Activated naive CD4-positive, alpha-beta T cell treated with anti-CD3 and anti-CD28 coated beads for 36 hours (primary cell): ENCODE measurements around the gene R3HDM2. TPM values are rescaled to one million over a fixed set of nuclear protein-coding genes. Genes with fewer than 3 reads are reported as not detected.

Experiments
- CTCF ChIA-PET: fragments of 350-600 bp; sonication (Branson Sonifier 250); formaldehyde crosslinking; loops from one replicate; lab custom pipeline; 2021; ENCODE audit warnings: antibody characterized with exemption; lab: Charles Lee
- DNase-seq: peaks from one replicate; pipeline ENCODE4 v3.0.0-alpha.2; 2020
- H3K27ac Mint-ChIP-seq: one replicate; pipeline ENCODE4 v1.8.0; 2021; ENCODE audit warnings: mild to moderate bottlenecking, mixed read lengths
- H3K27me3 Mint-ChIP-seq: one replicate; pipeline ENCODE4 v1.8.0; 2021; ENCODE audit warnings: low read depth, mixed read lengths
- H3K36me3 Mint-ChIP-seq: one replicate; pipeline ENCODE4 v1.8.0; 2021; ENCODE audit warnings: low read depth, mixed read lengths
- H3K4me1 Mint-ChIP-seq: one replicate; pipeline ENCODE4 v1.8.0; 2021; ENCODE audit warnings: low read depth, mixed read lengths
- H3K4me3 Mint-ChIP-seq: one replicate; pipeline ENCODE4 v1.8.0; 2021; ENCODE audit warnings: mild to moderate bottlenecking, moderate library complexity, mixed read lengths
- H3K9me3 Mint-ChIP-seq: one replicate; pipeline ENCODE4 v1.8.0; 2021; ENCODE audit warnings: mixed read lengths
- intact Hi-C: fragments of 100-400 bp; cut with micrococcal nuclease; formaldehyde crosslinking; loops from one replicate; pipeline ENCODE4 v1.15.1; 2023
- total RNA-seq, 2 experiments: library from RNA; stranded (reverse); gene quantifications; one replicate each; pipeline ENCODE4 v1.2.3, GENCODE V29; 2021

The R3HDM2 gene
- total RNA-seq, 2 experiments from 2014 or later: 42.2 to 44.8 TPM

DNA sequence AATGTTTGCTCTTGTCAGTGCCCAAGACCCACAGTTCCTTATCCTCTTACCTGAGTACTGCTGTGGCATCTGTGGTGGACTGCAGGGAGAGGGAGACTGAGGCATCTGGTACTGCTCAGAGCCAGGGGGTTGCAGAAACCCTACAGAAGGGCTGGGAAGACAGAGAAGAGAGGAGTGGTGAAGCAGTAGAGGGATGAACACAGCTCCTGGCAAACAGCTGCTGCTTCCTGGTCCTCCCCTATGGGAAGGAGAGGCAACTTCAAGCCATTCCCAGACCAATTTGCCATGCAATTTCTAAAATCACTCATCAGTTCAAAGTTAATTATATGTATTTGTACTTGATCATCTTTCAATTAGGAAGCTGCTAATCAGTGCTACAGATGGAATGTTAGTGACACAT lies 164.2 kb downstream of the R3HDM2 start:
- Mint-ChIP-seq H3K4me1 (peaks cover 7% of the 10 kb centered on the region), H3K27me3 (no peaks in the 10 kb centered on the region), H3K36me3 (peaks cover 25% of the 10 kb centered on the region), H3K4me3 (no peak overlapping the region), H3K27ac (no peak overlapping the region), H3K9me3 (no peaks in the 10 kb centered on the region)
- no peak for DNase-seq
- CTCF ChIA-PET: interaction anchor here (0.9 to 9.2 kb wide), 6 partner anchors 10 to 186 kb away, joined by 4 to 135 read pairs (median 10); partner anchors contain the start of gene INHBE
- intact Hi-C loops: no loop called here

DNA sequence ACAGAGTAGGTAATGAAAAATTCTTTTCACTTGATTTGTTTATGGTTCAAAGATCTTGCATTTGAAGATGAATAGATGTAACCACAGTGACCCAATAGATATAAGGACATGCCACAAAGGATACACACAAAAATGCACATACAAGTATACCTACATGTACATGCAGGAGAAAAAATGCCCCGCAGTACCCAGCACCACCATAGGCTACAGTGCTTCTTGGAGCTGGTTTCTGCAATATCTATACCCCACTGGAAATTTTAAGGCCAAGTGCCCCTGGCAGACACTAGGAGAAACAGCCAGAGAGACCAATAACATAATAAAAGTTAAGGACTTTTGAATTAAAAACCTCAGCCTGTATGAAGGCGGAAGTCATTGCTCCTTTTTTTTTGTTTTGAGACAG lies 167.7 kb downstream of the R3HDM2 start:
- CTCF ChIA-PET: interaction anchor here (0.6 to 9.2 kb wide), 8 partner anchors 14 to 632 kb away, joined by 3 to 135 read pairs (median 6); partner anchors contain the start of genes GLI1 and INHBE
- intact Hi-C loops: loop anchor here (1.0 kb wide), 2 partner anchors 190 to 199 kb away; no protein-coding TSS in a partner anchor
- no peaks in the 10 kb centered on the region for H3K9me3 Mint-ChIP-seq
- no peak overlapping the region for H3K4me3 Mint-ChIP-seq
- peaks cover 17% of the 10 kb centered on the region for H3K36me3 Mint-ChIP-seq
- H3K27me3 Mint-ChIP-seq: no peaks in the 10 kb centered on the region
- no peak for DNase-seq
- H3K27ac Mint-ChIP-seq: no peak overlapping the region
- peaks cover 3% of the 10 kb centered on the region for H3K4me1 Mint-ChIP-seq

DNA sequence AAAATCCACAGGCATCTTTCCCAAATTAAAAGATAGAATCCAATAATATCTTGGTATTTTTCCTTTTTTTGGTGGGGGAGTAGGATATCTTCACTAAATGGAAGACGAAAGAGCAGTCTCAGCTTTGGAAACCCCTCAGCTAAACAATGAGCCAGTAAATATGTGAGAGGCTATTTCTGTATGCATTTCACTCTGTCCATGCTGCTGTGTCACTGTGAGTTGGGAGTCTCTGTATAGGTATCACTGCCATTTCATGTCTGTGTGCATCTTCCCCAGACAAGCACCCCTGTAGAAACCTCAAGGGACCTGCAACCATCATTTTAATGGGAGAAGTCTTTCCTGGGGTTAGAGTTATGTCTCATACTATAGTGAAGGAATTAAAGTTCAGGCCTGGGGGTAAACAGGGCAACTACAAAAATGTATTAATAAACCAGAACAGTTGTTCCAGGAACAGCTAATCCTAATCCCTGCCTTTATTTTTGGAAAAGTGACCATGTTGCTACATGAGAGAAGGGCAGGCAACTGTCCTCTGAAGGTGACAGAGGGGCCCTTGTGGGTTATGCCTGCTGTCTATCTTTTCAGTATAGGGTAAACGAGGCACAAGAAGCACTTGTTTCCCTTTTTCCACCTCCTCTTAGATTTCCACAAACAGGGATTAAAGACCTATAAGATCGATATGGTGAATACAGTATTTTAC lies 168.6 kb downstream of the R3HDM2 start:
- no peaks in the 10 kb centered on the region for H3K9me3 Mint-ChIP-seq
- no peaks in the 10 kb centered on the region for H3K27me3 Mint-ChIP-seq
- no peak overlapping the region for H3K27ac Mint-ChIP-seq
- no peaks in the 10 kb centered on the region for H3K4me1 Mint-ChIP-seq
- CTCF ChIA-PET: interaction anchor here (0.6 to 9.2 kb wide), 8 partner anchors 15 to 201 kb away, joined by 3 to 135 read pairs (median 8); partner anchors contain the start of genes GLI1 and INHBE
- H3K36me3 Mint-ChIP-seq: peaks cover 18% of the 10 kb centered on the region
- intact Hi-C loops: no loop called here
- no peak overlapping the region for H3K4me3 Mint-ChIP-seq
- no peak for DNase-seq

DNA sequence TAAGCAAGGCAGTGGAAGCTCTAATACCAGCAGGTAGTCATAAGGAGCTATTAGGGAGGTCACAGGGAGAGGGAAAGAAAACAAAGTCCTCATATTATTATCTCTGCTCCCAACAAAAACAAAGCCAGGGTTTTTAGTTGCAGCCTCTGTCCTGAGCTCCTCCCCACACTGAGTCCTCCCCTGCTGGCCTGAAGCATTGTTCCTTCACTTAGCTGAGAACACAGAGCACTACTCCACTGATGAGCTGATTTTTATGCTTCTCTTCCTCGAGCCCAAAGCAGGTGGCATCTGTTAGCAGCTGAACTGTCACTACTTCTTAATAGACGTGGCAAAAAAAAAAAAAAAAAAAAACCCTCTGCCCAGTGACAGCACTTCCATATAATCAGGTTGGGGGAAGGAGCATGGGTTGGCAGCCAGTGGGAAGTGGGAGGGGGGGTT lies 169.4 kb downstream of the R3HDM2 start:
- Mint-ChIP-seq H3K27me3 (no peaks in the 10 kb centered on the region), H3K36me3 (peaks cover 18% of the 10 kb centered on the region), H3K4me1 (no peaks in the 10 kb centered on the region), H3K27ac (no peak overlapping the region), H3K9me3 (no peaks in the 10 kb centered on the region), H3K4me3 (no peak overlapping the region)
- CTCF ChIA-PET: interaction anchor here (0.6 to 9.2 kb wide), 9 partner anchors 9 to 197 kb away, joined by 3 to 135 read pairs (median 9); partner anchors contain the start of genes GLI1 and INHBE
- intact Hi-C loops: no loop called here
- DNase-seq: no peak

DNA sequence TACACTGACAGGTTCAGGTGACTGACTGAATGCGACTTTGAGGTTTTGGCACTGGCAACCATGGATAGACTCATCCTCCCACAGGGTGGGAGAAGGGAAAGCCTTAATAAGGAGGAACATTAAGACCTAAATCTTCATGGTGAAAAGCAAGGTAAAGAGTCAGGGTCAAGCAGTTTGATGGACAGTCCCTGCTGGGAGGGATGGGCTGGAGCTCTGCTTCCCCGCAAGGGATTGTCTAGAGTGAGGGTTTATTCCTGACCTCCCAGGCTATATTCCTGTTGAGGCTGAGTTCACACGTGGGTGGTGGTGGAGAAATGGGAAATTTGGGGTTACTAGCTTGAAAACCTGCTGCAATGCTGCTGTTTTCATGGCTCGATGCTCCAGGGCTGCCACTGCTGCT lies 170.5 kb downstream of the R3HDM2 start:
- H3K9me3 Mint-ChIP-seq: no peaks in the 10 kb centered on the region
- no peak overlapping the region for H3K27ac Mint-ChIP-seq
- intact Hi-C loops: no loop called here
- CTCF ChIA-PET: interaction anchor here (0.6 to 9.2 kb wide), 7 partner anchors 12 to 202 kb away, joined by 3 to 135 read pairs (median 4); partner anchors contain the start of genes GLI1 and INHBE
- no peak overlapping the region for H3K4me3 Mint-ChIP-seq
- peaks cover 22% of the 10 kb centered on the region for H3K36me3 Mint-ChIP-seq
- H3K4me1 Mint-ChIP-seq: no peaks in the 10 kb centered on the region
- H3K27me3 Mint-ChIP-seq: no peaks in the 10 kb centered on the region
- no peak for DNase-seq

DNA sequence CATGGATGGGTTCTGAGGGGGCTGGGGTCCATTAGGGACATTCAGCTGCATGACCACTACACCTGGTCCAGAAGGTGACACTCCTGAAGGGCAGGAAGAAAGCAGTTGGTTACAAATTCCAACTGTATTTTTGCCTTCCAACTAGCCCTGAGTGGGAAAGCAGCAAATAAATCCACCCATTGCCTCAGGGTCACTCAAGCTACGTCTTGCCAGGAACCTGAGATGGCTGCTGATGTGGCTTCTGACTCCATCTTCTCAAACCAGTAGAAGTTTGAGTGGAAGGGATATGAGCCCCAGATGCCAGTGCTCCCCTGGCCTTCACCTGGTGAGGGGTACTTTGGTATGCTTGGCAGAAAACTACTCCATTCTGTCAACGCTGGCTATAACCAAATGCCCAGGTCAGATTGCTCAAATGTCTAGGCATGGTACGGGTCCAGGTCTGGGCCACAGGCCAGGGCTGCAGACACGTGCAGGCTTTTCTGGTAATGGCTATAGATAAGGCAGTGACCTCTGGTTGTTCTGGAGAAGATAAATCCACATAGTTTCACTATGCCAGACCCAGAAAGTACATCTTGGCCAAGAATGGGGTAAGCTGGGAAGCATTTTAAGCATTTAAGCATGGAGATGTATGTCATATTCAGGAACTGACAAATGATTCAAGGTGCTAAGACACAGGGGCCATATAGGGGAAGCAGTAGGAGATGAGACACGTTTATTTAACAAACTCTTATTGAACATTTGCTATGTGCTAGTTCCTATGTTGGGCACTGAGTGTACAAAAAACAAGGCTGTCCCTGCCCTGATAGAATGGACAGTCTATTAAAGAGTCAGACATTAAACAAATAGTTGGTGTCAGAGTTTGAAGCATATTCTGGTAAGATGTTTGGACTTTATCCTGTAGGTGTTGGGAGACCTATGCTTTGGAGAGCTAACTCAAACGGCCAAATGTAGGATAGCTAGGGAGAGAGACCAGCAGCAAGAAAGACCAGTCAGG lies 171.6 kb downstream of the R3HDM2 start:
- Mint-ChIP-seq H3K27ac (no peak overlapping the region), H3K9me3 (no peaks in the 10 kb centered on the region), H3K27me3 (no peaks in the 10 kb centered on the region), H3K36me3 (peaks cover 21% of the 10 kb centered on the region), H3K4me3 (no peak overlapping the region), H3K4me1 (no peaks in the 10 kb centered on the region)
- CTCF ChIA-PET: interaction anchor here (0.9 to 9.2 kb wide), 5 partner anchors 16 to 203 kb away, joined by 3 to 135 read pairs (median 10); partner anchors contain the start of genes GLI1 and INHBE
- no peak for DNase-seq
- intact Hi-C loops: no loop called here

DNA sequence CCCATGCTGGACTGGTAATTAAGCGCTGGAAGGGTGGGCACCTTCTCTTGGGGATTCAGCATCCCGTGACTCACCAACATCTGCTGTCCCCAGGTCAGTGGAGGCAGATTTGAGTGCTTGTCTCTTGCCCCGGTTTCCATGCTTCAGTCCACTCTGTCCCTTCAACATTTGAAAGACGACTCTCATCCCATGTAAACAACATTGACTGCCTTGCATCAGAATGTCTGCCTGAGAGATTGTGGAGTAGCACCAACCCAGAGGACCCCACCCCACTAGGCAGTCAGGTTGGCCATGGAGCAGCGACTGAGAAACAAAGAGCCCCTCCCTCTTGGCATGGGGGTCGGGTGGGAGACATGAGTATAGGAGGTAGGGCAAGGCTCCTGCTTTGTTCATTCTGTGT lies 174.9 kb downstream of the R3HDM2 start:
- no peaks in the 10 kb centered on the region for H3K27me3 Mint-ChIP-seq
- CTCF ChIA-PET: interaction anchor here (0.7 to 2.2 kb wide), 4 partner anchors 13 to 202 kb away, joined by 3 to 10 read pairs (median 4); no protein-coding TSS in a partner anchor
- no peak for DNase-seq
- H3K36me3 Mint-ChIP-seq: peaks cover 17% of the 10 kb centered on the region
- H3K27ac Mint-ChIP-seq: no peak overlapping the region
- intact Hi-C loops: no loop called here
- H3K4me3 Mint-ChIP-seq: no peak overlapping the region
- no peaks in the 10 kb centered on the region for H3K9me3 Mint-ChIP-seq
- no peaks in the 10 kb centered on the region for H3K4me1 Mint-ChIP-seq

DNA sequence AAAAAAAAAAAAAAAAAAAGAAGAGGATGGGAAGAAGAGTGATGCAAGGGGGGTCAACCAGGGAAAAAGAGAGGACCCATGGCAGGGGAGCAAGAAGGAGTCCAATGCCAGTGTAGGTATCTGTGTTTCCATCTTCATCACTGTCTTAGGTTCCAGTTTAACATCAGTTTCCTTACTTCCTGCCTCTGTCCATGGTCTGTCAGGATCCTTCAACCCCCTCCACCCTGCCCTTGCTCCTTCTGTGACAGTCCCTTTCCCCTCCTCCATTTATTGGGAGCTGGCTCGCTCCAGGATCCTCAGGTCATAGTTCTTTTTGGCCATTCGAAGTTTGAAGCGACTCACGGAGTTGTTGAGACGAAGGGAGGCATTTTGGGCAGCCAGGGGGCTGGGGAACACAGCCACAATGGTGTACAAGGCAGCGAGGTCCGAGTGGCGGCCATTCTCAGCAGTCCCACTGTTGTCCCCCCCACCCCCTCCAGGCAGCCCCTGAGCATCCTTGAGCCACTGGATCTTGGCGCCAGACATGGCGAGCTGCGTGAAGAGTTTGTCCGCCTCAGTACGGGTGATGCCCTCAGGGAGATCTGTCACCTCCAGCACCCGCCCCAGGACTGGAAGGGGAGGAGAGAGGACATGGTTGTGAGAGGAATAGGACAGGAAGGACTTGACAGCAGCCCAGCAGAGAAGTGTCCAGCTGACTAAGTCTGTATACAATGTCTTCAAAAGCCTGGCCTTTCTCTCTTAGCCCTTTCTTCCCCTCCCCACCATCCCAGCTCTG lies 176.2 kb downstream of the R3HDM2 start:
- no peaks in the 10 kb centered on the region for H3K9me3 Mint-ChIP-seq
- H3K4me3 Mint-ChIP-seq: no peak overlapping the region
- intact Hi-C loops: no loop called here
- no peaks in the 10 kb centered on the region for H3K4me1 Mint-ChIP-seq
- CTCF ChIA-PET: interaction anchor here (0.9 to 2.1 kb wide), 4 partner anchors 11 to 201 kb away, joined by 3 to 6 read pairs (median 4); no protein-coding TSS in a partner anchor
- no peak for DNase-seq
- peaks cover 13% of the 10 kb centered on the region for H3K36me3 Mint-ChIP-seq
- H3K27ac Mint-ChIP-seq: no peak overlapping the region
- no peaks in the 10 kb centered on the region for H3K27me3 Mint-ChIP-seq

DNA sequence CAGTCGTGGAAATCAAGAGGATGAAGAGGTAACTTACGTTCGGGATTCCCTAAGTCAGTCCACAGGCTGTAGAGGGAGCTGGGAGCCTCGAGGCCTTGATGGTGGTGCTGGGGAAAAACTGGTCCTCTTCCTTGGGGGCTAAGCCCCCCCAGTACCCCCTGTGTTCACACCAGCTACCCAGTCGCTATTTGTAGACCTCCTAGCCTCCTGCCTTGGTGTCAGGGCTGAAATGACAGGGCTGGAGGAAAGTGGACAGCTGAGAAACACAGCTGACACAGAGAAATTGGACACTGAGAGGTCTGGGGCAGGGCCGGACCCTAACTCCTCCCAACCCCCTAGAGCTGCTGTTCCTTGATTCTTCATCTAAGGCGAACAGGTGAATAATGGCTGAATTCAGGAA lies 179.9 kb downstream of the R3HDM2 start, which contains the start of gene STAC3:
STAC3 (minus strand) TSS at position 232 of the 400 bp plus-strand sequence. CDS start 1,551 bp downstream, outside the sequence.
- Mint-ChIP-seq H3K27me3 (no peaks in the 10 kb centered on the region), H3K4me3 (no peak within 1 kb of the TSS), H3K27ac (no peak within 1 kb of the TSS), H3K36me3 (peaks cover 2% of the 10 kb centered on the region), H3K4me1 (no peaks in the 10 kb centered on the region), H3K9me3 (no peaks in the 10 kb centered on the region)
- no peak for DNase-seq
- intact Hi-C loops: no loop called here
- CTCF ChIA-PET: interaction anchor here (0.9 to 3.5 kb wide), 4 partner anchors 9 to 38 kb away, joined by 4 to 24 read pairs (median 8); no protein-coding TSS in a partner anchor

DNA sequence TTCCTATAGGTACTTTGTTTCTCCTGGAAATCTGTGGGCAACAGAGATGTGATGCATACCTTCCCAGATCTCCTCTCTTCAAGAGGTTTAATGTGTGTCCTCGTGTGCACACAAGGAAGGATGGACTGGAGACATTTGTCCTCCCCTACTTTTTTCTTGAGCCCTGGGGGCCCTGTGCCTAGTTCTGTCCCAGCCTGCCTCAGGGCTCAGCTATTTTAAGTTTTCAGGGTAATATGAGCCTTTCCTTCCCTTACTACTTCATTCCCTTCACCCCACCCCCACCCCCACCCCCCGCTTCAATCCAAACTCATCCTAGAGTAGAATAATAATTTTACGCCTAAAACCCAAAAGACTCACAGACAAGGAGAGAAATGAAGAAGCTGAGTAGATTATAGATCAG lies 180.3 kb downstream of the R3HDM2 start:
- no peak for DNase-seq
- CTCF ChIA-PET: interaction anchor here (0.6 to 3.5 kb wide), 4 partner anchors 9 to 114 kb away, joined by 3 to 24 read pairs (median 4); no protein-coding TSS in a partner anchor
- Mint-ChIP-seq H3K36me3 (peaks cover 1% of the 10 kb centered on the region), H3K27me3 (no peaks in the 10 kb centered on the region), H3K4me3 (no peak overlapping the region), H3K4me1 (no peaks in the 10 kb centered on the region), H3K27ac (no peak overlapping the region), H3K9me3 (no peaks in the 10 kb centered on the region)
- intact Hi-C loops: no loop called here
